Adipocyte (in vitro differentiated cells): Measurements from ENCODE around the gene PACSIN2.
"Not testable (repeated sequence)": the region's sequence is repeated elsewhere in the genome, so short reads cannot be mapped to it uniquely, and the experiment has no call there.

Experiments used
- DNase-seq: peaks from one replicate; pipeline ENCODE4 v3.0.0-alpha.2; 2015; ENCODE audit warnings: low read depth
- H3K27me3 ChIP-seq: replicated peaks from 2 replicates; pipeline ENCODE4 v1.7.0; 2013; ENCODE audit warnings: mild to moderate bottlenecking, low read length, moderate library complexity; ENCODE audit not compliant: control insufficient read depth, insufficient read depth
- H3K36me3 ChIP-seq: 2 replicates; pipeline ENCODE4 v1.7.0; 2013; ENCODE audit warnings: low read length, mild to moderate bottlenecking, moderate library complexity; ENCODE audit not compliant: control insufficient read depth, insufficient read depth, severe bottlenecking
- H3K4me1 ChIP-seq: 2 replicates; pipeline ENCODE4 v1.7.0; 2013; ENCODE audit warnings: mild to moderate bottlenecking, low read length, moderate library complexity; ENCODE audit not compliant: control insufficient read depth, insufficient read depth
- H3K4me3 ChIP-seq: 2 replicates; pipeline ENCODE4 v1.7.0; 2013; ENCODE audit warnings: mild to moderate bottlenecking, low read length, moderate library complexity
- H3K9ac ChIP-seq: 2 replicates; pipeline ENCODE4 v1.7.0; 2013; ENCODE audit warnings: mild to moderate bottlenecking, low read length, moderate library complexity
- H3K9me3 ChIP-seq: 2 replicates; pipeline ENCODE4 v1.7.0; 2013; ENCODE audit warnings: mild to moderate bottlenecking, low read length, moderate library complexity; ENCODE audit not compliant: control insufficient read depth

PACSIN2 gene

DNA sequence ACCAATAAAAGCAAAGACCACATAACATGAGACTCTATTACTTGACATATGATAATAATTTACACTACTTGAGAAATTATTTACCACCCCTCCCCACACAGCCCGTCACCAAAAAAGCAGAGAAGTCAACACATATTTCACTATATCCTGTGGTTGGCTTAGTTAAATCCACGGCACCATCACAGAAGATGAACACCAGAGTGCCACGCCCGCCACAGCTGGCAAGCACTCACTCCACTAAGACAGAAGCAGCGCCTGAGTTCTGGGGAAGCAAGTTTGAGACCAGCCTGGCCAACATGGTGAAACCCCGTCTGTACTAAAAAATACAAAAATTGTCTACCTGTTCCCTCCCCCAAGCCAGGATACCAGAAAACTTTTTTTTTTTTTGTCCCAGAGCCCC lies 53.1 kb downstream of the PACSIN2 start:
- H3K9me3 ChIP-seq = no peaks in the 10 kb centered on the region
- H3K4me1 ChIP-seq = peaks cover 32% of the 10 kb centered on the region
- no peaks in the 10 kb centered on the region for H3K27me3 ChIP-seq
- peaks cover 5% of the 10 kb centered on the region for H3K36me3 ChIP-seq
- H3K4me3 ChIP-seq = no peak overlapping the region
- H3K9ac ChIP-seq = no peak overlapping the region
- no peak for DNase-seq

DNA sequence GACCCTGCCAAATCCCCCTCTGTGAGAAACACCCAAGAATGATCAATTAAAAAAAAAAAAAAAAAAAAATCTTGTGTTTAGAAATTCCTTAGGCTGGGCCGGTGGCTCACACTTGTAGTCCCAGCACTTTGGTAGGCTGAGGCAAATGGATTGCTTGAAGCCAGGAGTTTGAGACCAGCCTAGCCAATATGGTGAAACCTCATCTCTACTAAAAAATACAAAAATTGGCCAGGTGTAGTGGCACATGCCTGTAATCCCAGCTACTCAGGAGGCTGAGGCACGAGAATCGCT lies 53.6 kb downstream of the PACSIN2 start:
- not testable (repeated sequence) for H3K36me3 ChIP-seq, DNase-seq, H3K9ac ChIP-seq, H3K4me3 ChIP-seq, H3K27me3 ChIP-seq, H3K9me3 ChIP-seq
- peaks cover 32% of the 10 kb centered on the region for H3K4me1 ChIP-seq

DNA sequence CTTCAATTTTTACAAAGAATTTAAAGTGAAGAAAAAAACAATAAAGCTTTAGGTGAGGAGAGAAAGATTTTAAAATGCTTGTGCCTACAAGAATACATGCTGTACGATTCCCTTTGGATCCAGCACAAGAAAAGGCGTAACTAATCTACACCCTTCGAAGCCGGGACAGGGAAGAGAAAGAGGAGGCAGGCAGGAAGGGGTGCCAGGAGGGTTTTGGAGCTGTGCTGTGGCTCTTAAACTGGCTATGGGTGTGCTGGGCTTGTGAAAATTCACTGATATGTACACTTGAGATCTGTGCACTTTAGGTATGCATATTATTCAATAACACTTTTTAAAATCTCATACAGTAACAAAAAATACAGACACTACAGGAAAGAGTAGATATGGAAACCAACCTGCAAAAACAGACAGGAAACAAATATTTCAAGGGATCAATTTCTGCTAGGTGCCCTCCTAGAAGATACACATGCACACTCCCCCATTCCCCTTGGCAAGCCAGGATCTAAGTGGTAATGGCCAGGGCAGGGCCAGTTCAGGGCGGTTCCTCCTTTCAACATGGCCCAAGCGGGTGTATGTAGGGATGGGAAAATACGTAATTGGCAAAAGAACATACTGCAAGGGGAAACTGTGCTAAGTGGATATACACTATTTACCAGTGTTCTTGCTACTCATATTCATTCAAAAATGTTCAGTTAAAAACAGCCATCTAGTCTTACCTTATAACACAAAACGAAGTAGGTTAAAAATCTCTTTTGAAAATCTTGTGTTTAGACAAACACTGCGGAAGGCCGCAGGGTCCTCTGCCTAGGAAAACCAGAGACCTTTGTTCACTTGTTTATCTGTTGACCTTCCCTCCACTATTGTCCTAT lies 54.2 kb downstream of the PACSIN2 start:
- peaks cover 5% of the 10 kb centered on the region for H3K36me3 ChIP-seq
- H3K27me3 ChIP-seq = no peaks in the 10 kb centered on the region
- no peak for DNase-seq
- H3K4me3 ChIP-seq = no peak overlapping the region
- H3K9me3 ChIP-seq = no peaks in the 10 kb centered on the region
- H3K9ac ChIP-seq = no peak overlapping the region
- peaks cover 32% of the 10 kb centered on the region for H3K4me1 ChIP-seq

DNA sequence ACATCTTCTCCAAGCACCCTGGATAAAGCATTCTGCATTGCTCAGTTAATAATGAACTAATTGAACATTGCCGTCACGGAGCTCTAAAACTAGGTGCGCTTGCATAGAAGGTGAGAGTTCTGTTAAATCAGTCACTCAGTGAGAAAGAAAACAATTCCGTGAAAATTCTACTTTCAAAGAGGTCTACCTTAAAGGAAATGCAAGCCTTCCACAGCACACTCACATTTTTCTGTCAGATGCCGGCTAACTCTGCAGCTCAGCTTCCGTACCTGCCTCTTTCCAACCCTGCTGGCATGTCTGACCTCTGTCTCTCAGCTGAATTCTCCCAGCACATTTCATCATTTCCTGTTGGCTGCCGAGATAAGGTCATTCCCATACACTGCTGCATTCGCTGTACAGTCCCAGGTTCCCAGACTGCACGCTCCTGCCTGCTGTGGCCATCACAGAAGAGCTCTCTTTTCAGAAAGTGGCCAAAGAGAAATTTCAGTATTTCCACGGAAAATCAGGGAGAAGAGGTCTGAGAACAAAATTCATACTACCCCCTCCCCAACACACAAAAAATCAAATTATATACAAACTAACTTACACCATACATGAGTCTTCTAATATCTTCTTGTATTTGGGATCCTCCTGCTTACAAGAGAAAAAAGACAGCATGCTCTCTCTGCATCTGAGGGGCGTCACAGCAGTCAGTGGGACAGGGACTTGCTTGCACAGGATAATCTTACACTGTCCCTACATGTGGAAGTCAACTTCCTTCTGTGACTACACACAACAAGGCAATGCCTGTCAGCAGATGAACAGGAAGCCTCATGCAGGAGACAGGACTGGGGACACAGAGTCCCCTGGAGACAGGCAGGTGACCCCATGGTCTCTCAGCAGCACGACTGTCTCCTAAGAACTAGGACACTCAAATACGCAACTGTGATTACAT lies 55.1 kb downstream of the PACSIN2 start:
- Histone ChIP-seq H3K27me3 (no peaks in the 10 kb centered on the region), H3K9ac (peak overlapping the region; percentile 29), H3K4me3 (peak overlapping the region; percentile 37), H3K9me3 (no peaks in the 10 kb centered on the region), H3K4me1 (peaks cover 32% of the 10 kb centered on the region), H3K36me3 (peaks cover 5% of the 10 kb centered on the region)
- peak; percentile 61 for DNase-seq

DNA sequence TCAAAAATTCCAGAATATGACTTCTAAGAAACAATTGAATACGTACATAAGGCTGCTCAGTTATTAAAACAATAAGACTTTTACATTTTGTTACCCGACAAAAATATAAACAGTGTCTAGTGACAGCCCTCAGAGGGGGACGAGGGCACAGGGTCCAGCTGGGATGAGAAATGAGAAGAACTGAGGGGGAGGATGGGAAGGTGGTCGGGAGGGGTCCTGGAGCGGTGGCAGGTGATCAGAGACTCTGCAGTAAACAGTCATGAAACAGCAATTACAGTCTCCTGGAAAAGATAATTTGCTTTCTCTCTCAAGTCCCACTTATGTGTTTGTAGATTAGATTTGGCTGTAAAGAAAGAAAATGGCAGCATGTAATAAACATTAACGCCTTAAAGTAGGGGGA lies 56.0 kb downstream of the PACSIN2 start:
- no peak for DNase-seq
- Histone ChIP-seq H3K4me1 (peaks cover 32% of the 10 kb centered on the region), H3K27me3 (no peaks in the 10 kb centered on the region), H3K4me3 (no peak overlapping the region), H3K9me3 (no peaks in the 10 kb centered on the region), H3K36me3 (peaks cover 5% of the 10 kb centered on the region), H3K9ac (no peak overlapping the region)

DNA sequence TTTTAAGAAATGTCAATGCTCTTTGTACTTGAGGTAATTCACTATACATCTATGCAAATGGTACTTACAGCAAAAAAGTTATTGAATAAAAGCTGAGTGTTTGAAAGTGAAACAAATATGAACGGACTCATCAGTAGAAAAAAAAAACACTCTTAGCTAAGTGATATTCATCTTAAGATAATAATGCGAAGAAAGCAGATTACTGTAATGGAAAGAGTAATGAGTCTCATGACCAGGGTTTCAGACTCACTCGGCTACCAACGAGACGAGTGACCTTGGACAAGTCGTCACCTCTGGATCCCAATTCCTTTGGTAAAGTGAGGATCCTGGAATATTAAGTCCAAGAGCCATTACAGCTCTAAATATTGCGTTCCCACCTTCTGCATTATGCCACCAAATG lies 57.0 kb downstream of the PACSIN2 start:
- Histone ChIP-seq H3K36me3 (no peaks in the 10 kb centered on the region), H3K4me3 (peak overlapping the region; percentile 57), H3K27me3 (no peaks in the 10 kb centered on the region), H3K4me1 (peaks cover 39% of the 10 kb centered on the region), H3K9ac (peak overlapping the region; percentile 40), H3K9me3 (no peaks in the 10 kb centered on the region)
- no peak for DNase-seq

DNA sequence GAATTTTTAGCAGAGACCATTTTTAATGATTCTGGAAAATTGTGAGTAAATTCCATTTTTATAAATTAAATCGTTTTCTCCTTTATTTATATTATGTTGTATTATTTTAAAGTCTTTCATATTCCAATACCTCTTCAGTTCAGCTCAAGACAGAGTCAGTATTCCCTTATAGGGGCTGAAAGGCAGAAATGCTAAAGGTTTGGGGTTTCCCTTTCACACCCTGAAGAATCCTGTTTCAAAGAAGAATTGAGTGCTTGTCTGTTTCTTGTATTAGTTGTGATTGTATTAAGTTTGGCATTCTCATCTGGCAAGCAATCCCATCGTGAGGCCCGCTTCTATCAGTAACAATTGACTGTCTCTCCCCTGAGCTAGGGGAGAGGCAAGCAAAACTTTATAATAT lies 57.4 kb downstream of the PACSIN2 start:
- Histone ChIP-seq H3K36me3 (no peaks in the 10 kb centered on the region), H3K9ac (peak overlapping the region; percentile 40), H3K27me3 (no peaks in the 10 kb centered on the region), H3K4me1 (peaks cover 42% of the 10 kb centered on the region), H3K9me3 (no peaks in the 10 kb centered on the region), H3K4me3 (peak overlapping the region; percentile 57)
- DNase-seq = no peak

DNA sequence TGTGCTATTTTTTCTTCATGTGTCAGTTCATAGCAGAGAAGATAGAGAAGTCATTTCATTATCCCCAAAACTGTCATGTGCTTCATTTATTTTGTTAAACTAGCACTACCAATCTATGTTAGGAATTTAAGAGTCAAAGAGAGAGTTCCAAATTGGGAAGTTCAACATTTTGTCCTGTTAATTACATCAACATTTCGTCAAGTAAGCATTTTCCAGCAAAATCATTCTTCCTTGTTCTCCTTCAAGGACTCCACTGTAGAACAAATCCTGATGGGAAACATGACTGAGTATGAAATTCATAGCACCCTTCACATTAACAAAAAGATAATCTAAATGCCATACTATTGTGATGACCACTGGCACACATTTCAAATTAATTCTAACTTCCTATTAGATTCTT lies 59.1 kb downstream of the PACSIN2 start:
- Histone ChIP-seq H3K36me3 (no peaks in the 10 kb centered on the region), H3K9ac (no peak overlapping the region), H3K4me3 (no peak overlapping the region), H3K27me3 (no peaks in the 10 kb centered on the region), H3K9me3 (no peaks in the 10 kb centered on the region), H3K4me1 (peaks cover 32% of the 10 kb centered on the region)
- no peak for DNase-seq

DNA sequence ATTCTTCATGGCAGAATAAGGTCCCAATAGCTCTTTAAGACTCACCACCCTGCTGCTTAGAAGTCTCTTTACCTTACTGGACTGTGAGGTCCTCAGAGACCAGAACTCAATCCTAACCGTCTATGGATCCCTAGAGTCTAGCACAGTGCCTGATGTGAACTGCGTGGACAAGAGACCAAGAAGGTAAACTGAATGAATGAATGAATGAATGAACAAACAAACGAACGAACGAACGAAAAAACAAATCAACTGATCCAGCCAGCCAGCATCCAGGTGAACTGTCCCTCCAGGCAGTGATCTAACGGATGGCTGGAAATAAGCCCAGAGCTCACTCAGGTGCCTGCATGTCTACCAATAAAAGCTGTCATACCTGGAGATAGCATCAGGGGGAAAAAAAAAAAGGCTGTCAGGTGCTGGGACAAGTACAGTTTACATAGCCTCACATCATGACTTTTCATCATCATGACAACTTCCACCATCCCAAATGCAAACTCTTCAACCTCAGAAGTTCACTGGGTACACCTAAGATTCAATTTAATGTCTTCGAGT lies 59.8 kb downstream of the PACSIN2 start:
- Histone ChIP-seq H3K4me3 (no peak overlapping the region), H3K36me3 (no peaks in the 10 kb centered on the region), H3K4me1 (peaks cover 30% of the 10 kb centered on the region), H3K9me3 (no peaks in the 10 kb centered on the region), H3K9ac (no peak overlapping the region), H3K27me3 (no peaks in the 10 kb centered on the region)
- DNase-seq = no peak

DNA sequence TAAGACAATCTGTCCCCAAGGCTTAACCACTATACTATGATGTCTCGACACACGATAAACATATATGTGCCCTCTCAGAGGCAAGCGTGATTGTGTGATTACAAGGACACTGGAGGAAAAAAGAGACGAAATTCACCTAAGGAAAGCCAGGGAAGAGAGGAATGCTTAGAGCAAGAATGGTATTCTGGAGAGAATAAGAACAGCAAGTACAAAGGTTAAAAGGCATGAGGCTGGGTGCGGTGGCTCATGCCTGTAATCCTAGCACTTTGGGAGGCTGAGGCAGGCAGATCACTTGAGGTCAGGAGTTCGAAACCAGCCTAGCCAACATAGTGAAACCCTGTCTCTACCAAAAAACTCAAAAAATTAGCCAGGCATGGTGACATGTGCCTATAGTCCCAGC lies 61.2 kb downstream of the PACSIN2 start:
- peaks cover 28% of the 10 kb centered on the region for H3K4me1 ChIP-seq

DNA sequence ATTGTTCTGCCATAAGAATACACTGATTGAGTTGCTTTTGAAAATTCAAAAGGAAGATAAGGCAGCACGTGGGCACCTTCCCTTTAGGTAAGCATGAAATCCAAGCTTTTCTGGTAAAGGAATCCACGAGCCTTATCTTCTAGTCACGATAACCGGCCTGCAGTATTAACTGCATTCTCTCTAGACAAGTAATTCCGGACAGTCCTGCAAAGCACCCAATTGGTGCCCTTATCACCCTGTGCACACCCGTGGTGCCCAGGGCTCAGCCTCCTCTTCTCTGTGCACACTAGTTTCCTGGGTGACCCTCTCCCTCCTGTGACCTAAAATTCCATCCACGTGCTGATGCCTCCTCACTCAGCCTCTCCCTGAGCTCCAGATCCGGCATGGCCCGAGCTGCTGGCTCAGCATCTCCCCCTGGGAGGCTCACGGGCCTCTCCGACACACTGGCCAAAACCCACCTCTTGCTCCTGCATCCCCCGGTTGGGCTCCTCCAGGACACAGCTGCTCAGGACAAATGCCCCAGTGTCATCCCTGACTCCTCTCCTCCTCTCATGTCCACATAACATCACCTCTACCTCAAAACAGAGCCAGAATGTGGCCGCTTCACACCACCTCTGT lies 63.7 kb downstream of the PACSIN2 start:
- Histone ChIP-seq H3K4me1 (peaks cover 20% of the 10 kb centered on the region), H3K9ac (no peak overlapping the region), H3K4me3 (no peak overlapping the region), H3K9me3 (no peaks in the 10 kb centered on the region), H3K36me3 (no peaks in the 10 kb centered on the region), H3K27me3 (no peaks in the 10 kb centered on the region)
- DNase-seq = no peak

More for the DNA sequence above, 61.2 kb downstream of the PACSIN2 start:
- DNase-seq, H3K27me3 ChIP-seq, H3K4me3 ChIP-seq, H3K36me3 ChIP-seq, H3K9me3 ChIP-seq, H3K9ac ChIP-seq: not testable (repeated sequence)
